GM12878 (cell line): Measurements from ENCODE around the gene PRDM16. TPM values are rescaled to one million over a fixed set of nuclear protein-coding genes. Genes with fewer than 3 reads are reported as not detected.

Experiments used
- ATAC-seq: fragments of 200-7000 bp; cut with Tn5 transposase; 3 replicates; pipeline ENCODE4 v1.9.1; 2020; ENCODE audit warnings: mild to moderate bottlenecking, moderate library complexity
- BruUV-seq: library from RNA; stranded (reverse); fragments of 400-500 nt; replicated peaks from 2 replicates; lab custom pipeline; 2021; lab: Mats Ljungman, UMichigan
- CTCF ChIA-PET: fragments of 300-600 bp; sonication (Branson Sonifier 250); formaldehyde crosslinking; extraction: SDS; loops from one replicate; lab custom pipeline; 2021; ENCODE audit warnings: inconsistent platforms; lab: Yijun Ruan, JAX
- POLR2A ChIA-PET: fragments of 350-600 bp; formaldehyde crosslinking; extraction: SDS; loops from one replicate; lab custom pipeline; 2021; ENCODE audit warnings: inconsistent platforms; lab: Charles Lee
- RAD21 ChIA-PET: fragments of 300-600 bp; sonication (Branson Sonifier 250); formaldehyde crosslinking; loops from one replicate; lab custom pipeline; 2023; ENCODE audit warnings: antibody characterized with exemption; ENCODE audit not compliant: unreplicated experiment; lab: Charles Lee
- SMC1A ChIA-PET: fragments of 300-600 bp; sonication (Branson Sonifier 250); formaldehyde crosslinking; loops from one replicate; lab custom pipeline; 2023; ENCODE audit not compliant: unreplicated experiment, uncharacterized antibody; lab: Charles Lee
- DNase-seq: peaks from one replicate; pipeline ENCODE4 v3.0.0-alpha.2; 2011; ENCODE audit warnings: low read depth, low spot score
- FAIRE-seq: peaks from 3 replicates; lab custom pipeline; 2011; peaks lifted over from hg19 to GRCh38; lab: Jason Lieb, UNC
- H2AFZ ChIP-seq: 2 replicates; pipeline ENCODE4 v1.6.0; 2011; ENCODE audit warnings: low read depth, low read length, control low read depth; ENCODE audit not compliant: control insufficient read depth
- H3K27ac ChIP-seq: 2 replicates; pipeline ENCODE4 v1.5.1; 2011; ENCODE audit warnings: control low read depth; ENCODE audit not compliant: control insufficient read depth, insufficient read depth
- H3K27me3 ChIP-seq, 2 experiments: replicated peaks in 1 of 2; 2 replicates each; pipeline versions ENCODE4 v1.6.0 to v1.6.1; 2011; ENCODE audit warnings: low read length in 1 of 2; ENCODE audit not compliant: control insufficient read depth in 2 of 2, insufficient read depth in 2 of 2
- H3K36me3 ChIP-seq, 2 experiments: 2 replicates each; pipeline ENCODE4 v1.5.1; 2011; ENCODE audit warnings: low read length in 1 of 2; ENCODE audit not compliant: control insufficient read depth in 2 of 2, insufficient read depth in 2 of 2
- H3K4me1 ChIP-seq: 2 replicates; pipeline ENCODE4 v1.6.1; 2011; ENCODE audit warnings: mild to moderate bottlenecking, low read length, moderate library complexity, mixed read lengths; ENCODE audit not compliant: control insufficient read depth, insufficient read depth
- H3K4me2 ChIP-seq: 2 replicates; pipeline ENCODE4 v1.6.0; 2011; ENCODE audit warnings: control low read depth; ENCODE audit not compliant: control insufficient read depth, insufficient read depth
- H3K4me3 ChIP-seq: fragments of 200-600 bp; sonication (generic); 2 replicates; pipeline ENCODE4 v1.5.1; 2016
- H3K79me2 ChIP-seq: 2 replicates; pipeline ENCODE4 v1.6.0; 2011; ENCODE audit warnings: low read length; ENCODE audit not compliant: control insufficient read depth, insufficient read depth
- H3K9ac ChIP-seq: 2 replicates; pipeline ENCODE4 v1.8.0; 2011; ENCODE audit warnings: low read length, control low read depth, mixed read lengths; ENCODE audit not compliant: control insufficient read depth, insufficient read depth
- H3K9me3 ChIP-seq: replicated peaks from 3 replicates; pipeline ENCODE4 v1.5.1; 2011; ENCODE audit warnings: mild to moderate bottlenecking, low read length; ENCODE audit not compliant: control insufficient read depth, insufficient read depth
- H4K20me1 ChIP-seq: 2 replicates; pipeline ENCODE4 v1.6.0; 2011; ENCODE audit not compliant: control insufficient read depth, insufficient read depth
- ATF2 ChIP-seq: IDR thresholded peaks from 2 replicates; pipeline ENCODE4 v1.6.1; 2012; ENCODE audit warnings: low read length, inconsistent platforms
- FOXM1 ChIP-seq: IDR thresholded peaks from 2 replicates; pipeline ENCODE4 v1.6.1; 2012; ENCODE audit warnings: low read depth, mild to moderate bottlenecking, inconsistent platforms, low read length, moderate library complexity
- HCFC1 ChIP-seq: fragments of 150-350 bp; IDR thresholded peaks from 2 replicates; pipeline ENCODE4 v1.6.1; 2014; ENCODE audit warnings: low read length
- IKZF1 ChIP-seq: fragments of 450-650 bp; conservative IDR thresholded peaks from 2 replicates; pipeline ENCODE4 v1.6.1; 2017; ENCODE audit warnings: antibody characterized with exemption, mild to moderate bottlenecking
- NRF1 ChIP-seq: conservative IDR thresholded peaks from 2 replicates; pipeline ENCODE4 v1.6.1; 2011; ENCODE audit warnings: mild to moderate bottlenecking, low read depth, low read length, improper control_type of control experiment
- PKNOX1 ChIP-seq: fragments of 450-650 bp; IDR thresholded peaks from 2 replicates; pipeline ENCODE4 v1.6.1; 2016; ENCODE audit warnings: mild to moderate bottlenecking
- POLR2AphosphoS2 ChIP-seq: IDR thresholded peaks from 2 replicates; pipeline ENCODE4 v1.6.1; 2011; ENCODE audit warnings: low read depth, mild to moderate bottlenecking, low read length, improper control_type of control experiment, moderate library complexity
- SRF ChIP-seq, 2 experiments: IDR thresholded peaks; 2 replicates each; pipeline ENCODE4 v1.6.1; 2011; ENCODE audit warnings: low read depth in 2 of 2, low read length in 2 of 2, mild to moderate bottlenecking in 1 of 2, moderate library complexity in 1 of 2
- ZBTB11 ChIP-seq: fragments of 450-650 bp; formaldehyde crosslinking; IDR thresholded peaks from 2 replicates; pipeline ENCODE4 v1.5.0; 2022; ENCODE audit warnings: mild to moderate bottlenecking, missing genetic modification characterization
- WGBS: methylation state at CpG from one replicate; pipeline ENCODE4 v1.1.6; 2016; ENCODE audit warnings: low lambda C conversion rate; ENCODE audit not compliant: insufficient replicate concordance, insufficient coverage; ENCODE audit errors: missing lambda C conversion rate; 5-methylcytosine and 5-hydroxymethylcytosine counted together
- in situ Hi-C: fragments of 300-500 bp; cut with MboI; formaldehyde crosslinking; loops from 9 replicates; pipeline ENCODE4 v1.14.3; 2018; ENCODE audit warnings: mixed read lengths
- intact Hi-C: fragments of 100-400 bp; cut with micrococcal nuclease; formaldehyde crosslinking; loops from one replicate; pipeline ENCODE4 v1.14.2; 2022; ENCODE audit not compliant: unreplicated experiment
- polyA plus RNA-seq, 11 experiments: library from polyadenylated mRNA; depleted of rRNA in 4 of 11; unstranded in 6 of 11; stranded (reverse) in 5 of 11; fragments of >200 nt; fragmentation: Nextera tagmentation in 4 of 11; fragmentation: Illumina TruSeq in 1 of 11; extraction: Ambion mirVana in 4 of 11; extraction: Trizol in 1 of 11; gene quantifications; 1 replicate in 1 of 11; 2 replicates in 10 of 11; pipeline versions ENCODE4 v1.2.1 to v1.2.3, GENCODE V29; 2011 to 2016; ENCODE audit warnings: inconsistent platforms in 2 of 11, missing spikeins in 2 of 11, low read depth in 1 of 11
- total RNA-seq, 4 experiments: library from RNA; depleted of rRNA in 3 of 4; stranded (reverse); fragments of >200 nt in 3 of 4; fragmentation: Illumina TruSeq in 1 of 4; extraction: Trizol in 1 of 4; gene quantifications; 2 replicates each; pipeline versions ENCODE4 v1.2.1 to v1.2.3, GENCODE V29; 2013 to 2021

Gene PRDM16
- total and polyA plus RNA-seq, 10 of the 15 experiments (the other 5 are each of a cell fraction or from before 2014, with no cell fraction given) = 0.03 TPM; not detected in 9

- H3K36me3 ChIP-seq = no peaks in the 10 kb centered on the region
- H3K9me3 ChIP-seq = no peaks in the 10 kb centered on the region
- WGBS = 46% methylated on average over 30 of the region's 30 CpGs
- intact Hi-C loops = no loop called here
- H3K27ac ChIP-seq = no peak overlapping the region
- H3K4me2 ChIP-seq = no peak overlapping the region
- no peak for DNase-seq
- H4K20me1 ChIP-seq = no peaks in the 10 kb centered on the region
- ChIA-PET CTCF (no interaction called here), POLR2A (no interaction called here), SMC1A (no interaction called here), RAD21 (no interaction called here)
- FAIRE-seq = no peak
- no peaks in the 10 kb centered on the region for H3K27me3 ChIP-seq
- ATAC-seq = no peak
- no peaks in the 10 kb centered on the region for H3K4me1 ChIP-seq
- H3K4me3 ChIP-seq = no peak overlapping the region
- no peak overlapping the region for H3K9ac ChIP-seq
- in situ Hi-C loops = no loop called here
- TF ChIP-seq IKZF1 = no peak
- TF ChIP-seq POLR2AphosphoS2 = no peak
- no peak for TF ChIP-seq PKNOX1
- no peak for TF ChIP-seq HCFC1
- TF ChIP-seq NRF1 = no peak
- TF ChIP-seq FOXM1 = no peak
- no peak for TF ChIP-seq ATF2
- no peak for TF ChIP-seq SRF (IDR thresholded peaks at IDR 0.05; ENCODE audit: low read depth in 2 of 2, low read length in 2 of 2)
- TF ChIP-seq ZBTB11 = no peak
- TF ChIP-seq, all 136 proteins: peak for 0
- no peaks in the 10 kb centered on the region for H3K79me2 ChIP-seq
- BruUV-seq = no TSS peak
- H2AFZ ChIP-seq = no peak overlapping the region
Measured at GRCh38 chr1:3173381-3173980, 104.5 kb downstream of the PRDM16 start.
